SK-N-SH treated with all-trans-retinoic acid at 6 μM for 48 hours (cell line): ENCODE measurements around the gene SNAPIN.
"Not testable (repeated sequence)": the region's sequence is repeated elsewhere in the genome, so short reads cannot be mapped to it uniquely, and the experiment has no call there.

Source experiments
- ATAC-seq: fragments of 200-7000 bp; cut with Tn5 transposase; 3 replicates; pipeline ENCODE4 v1.9.1; 2020; ENCODE audit warnings: mild to moderate bottlenecking, moderate library complexity
- BACH2 ChIP-seq: fragments of 250-450 bp; sonication (Bioruptor Pico); IDR thresholded peaks from 2 replicates; pipeline ENCODE4 v1.9.0; 2021; ENCODE audit warnings: mild to moderate bottlenecking, borderline replicate concordance
- CSDC2 ChIP-seq: fragments of 250-450 bp; sonication (Bioruptor Pico); IDR thresholded peaks from 2 replicates; pipeline ENCODE4 v1.5.0; 2020; ENCODE audit warnings: mild to moderate bottlenecking, moderate library complexity
- CSRNP3 ChIP-seq: fragments of 250-450 bp; sonication (Bioruptor Pico); IDR thresholded peaks from 2 replicates; pipeline ENCODE4 v1.5.1; 2021; ENCODE audit warnings: mild to moderate bottlenecking, moderate library complexity
- ESRRG ChIP-seq: fragments of 250-450 bp; sonication (Bioruptor Pico); IDR thresholded peaks from 2 replicates; pipeline ENCODE4 v1.6.1; 2021; ENCODE audit warnings: mild to moderate bottlenecking
- OSR1 ChIP-seq: fragments of 250-450 bp; sonication (Bioruptor Pico); IDR thresholded peaks from 2 replicates; pipeline ENCODE4 v1.8.0; 2022; ENCODE audit warnings: moderate library complexity, mild to moderate bottlenecking, inconsistent platforms
- PATZ1 ChIP-seq: fragments of 250-450 bp; sonication (Bioruptor Pico); IDR thresholded peaks from 2 replicates; pipeline ENCODE4 v1.8.0; 2020; ENCODE audit warnings: mild to moderate bottlenecking, moderate library complexity, borderline replicate concordance
- POU6F1 ChIP-seq: fragments of 250-450 bp; sonication (Bioruptor Pico); IDR thresholded peaks from 2 replicates; pipeline ENCODE4 v1.8.0; 2021; ENCODE audit warnings: low read depth, mild to moderate bottlenecking, moderate library complexity, borderline replicate concordance
- PPARA ChIP-seq: fragments of 250-450 bp; sonication (Bioruptor Pico); IDR thresholded peaks from 2 replicates; pipeline ENCODE4 v1.5.0; 2020; ENCODE audit warnings: mild to moderate bottlenecking, borderline replicate concordance
- RARB ChIP-seq: fragments of 250-450 bp; sonication (Bioruptor Pico); IDR thresholded peaks from 2 replicates; pipeline ENCODE4 v1.8.0; 2021; ENCODE audit warnings: mild to moderate bottlenecking, moderate library complexity
- TOX ChIP-seq: fragments of 250-450 bp; sonication (Bioruptor Pico); IDR thresholded peaks from 2 replicates; pipeline ENCODE4 v1.8.0; 2021; ENCODE audit warnings: mild to moderate bottlenecking, moderate library complexity, borderline replicate concordance
- TSHZ2 ChIP-seq: fragments of 250-450 bp; sonication (Bioruptor Pico); IDR thresholded peaks from 2 replicates; pipeline ENCODE4 v1.5.0; 2020; ENCODE audit warnings: mild to moderate bottlenecking, moderate library complexity
- ZFP3 ChIP-seq: fragments of 250-450 bp; sonication (Bioruptor Pico); IDR thresholded peaks from 2 replicates; pipeline ENCODE4 v1.5.0; 2020; ENCODE audit warnings: mild to moderate bottlenecking, moderate library complexity
- ZFP30 ChIP-seq: fragments of 450-650 bp; formaldehyde crosslinking; IDR thresholded peaks from 2 replicates; pipeline ENCODE4 v1.5.0; 2022; ENCODE audit warnings: mild to moderate bottlenecking, moderate library complexity
- ZNF565 ChIP-seq: fragments of 450-650 bp; formaldehyde crosslinking; conservative IDR thresholded peaks from 2 replicates; pipeline ENCODE4 v1.5.0; 2020; ENCODE audit warnings: low read depth, mild to moderate bottlenecking, moderate library complexity
- ZNF70 ChIP-seq: fragments of 450-650 bp; formaldehyde crosslinking; IDR thresholded peaks from 2 replicates; pipeline ENCODE4 v1.5.0; 2020; ENCODE audit warnings: mild to moderate bottlenecking, moderate library complexity
- ZNF8 ChIP-seq: fragments of 450-650 bp; formaldehyde crosslinking; IDR thresholded peaks from 2 replicates; pipeline ENCODE4 v1.5.0; 2020; ENCODE audit warnings: mild to moderate bottlenecking, moderate library complexity
- TF ChIP-seq, protein P1 (sequence below): fragments of 250-450 bp; sonication (Bioruptor Pico); IDR thresholded peaks from 2 replicates; pipeline ENCODE4 v1.5.1; 2020; ENCODE audit warnings: low read depth, mild to moderate bottlenecking, moderate library complexity

SNAPIN gene

DNA sequence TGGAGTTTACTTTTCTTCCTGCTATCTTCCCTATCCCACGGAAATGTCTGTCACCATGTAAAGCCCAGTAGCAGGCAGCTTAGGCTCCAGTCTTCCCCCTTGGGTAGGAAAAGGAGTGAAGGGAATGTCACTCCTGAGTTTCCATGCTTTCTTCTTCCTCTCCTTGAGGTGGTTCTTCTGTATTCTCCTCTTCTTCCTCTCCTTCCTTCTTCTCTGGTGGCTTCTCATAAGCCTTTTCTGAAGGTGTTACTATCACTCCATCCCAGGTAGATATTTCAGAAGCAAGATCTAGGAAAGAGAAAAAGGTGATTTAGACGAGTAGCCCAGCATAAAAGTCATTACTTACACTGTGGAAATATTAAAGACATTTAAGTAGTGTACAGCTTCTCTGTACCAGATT lies 3.8 kb downstream of the SNAPIN start (continued):
- TF ChIP-seq, protein P1, sequence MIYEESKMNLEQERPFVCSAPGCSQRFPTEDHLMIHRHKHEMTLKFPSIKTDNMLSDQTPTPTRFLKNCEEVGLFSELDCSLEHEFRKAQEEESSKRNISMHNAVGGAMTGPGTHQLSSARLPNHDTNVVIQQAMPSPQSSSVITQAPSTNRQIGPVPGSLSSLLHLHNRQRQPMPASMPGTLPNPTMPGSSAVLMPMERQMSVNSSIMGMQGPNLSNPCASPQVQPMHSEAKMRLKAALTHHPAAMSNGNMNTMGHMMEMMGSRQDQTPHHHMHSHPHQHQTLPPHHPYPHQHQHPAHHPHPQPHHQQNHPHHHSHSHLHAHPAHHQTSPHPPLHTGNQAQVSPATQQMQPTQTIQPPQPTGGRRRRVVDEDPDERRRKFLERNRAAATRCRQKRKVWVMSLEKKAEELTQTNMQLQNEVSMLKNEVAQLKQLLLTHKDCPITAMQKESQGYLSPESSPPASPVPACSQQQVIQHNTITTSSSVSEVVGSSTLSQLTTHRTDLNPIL (CRISPR knock-in tag): no peak
- TF ChIP-seq PATZ1: no peak

DNA sequence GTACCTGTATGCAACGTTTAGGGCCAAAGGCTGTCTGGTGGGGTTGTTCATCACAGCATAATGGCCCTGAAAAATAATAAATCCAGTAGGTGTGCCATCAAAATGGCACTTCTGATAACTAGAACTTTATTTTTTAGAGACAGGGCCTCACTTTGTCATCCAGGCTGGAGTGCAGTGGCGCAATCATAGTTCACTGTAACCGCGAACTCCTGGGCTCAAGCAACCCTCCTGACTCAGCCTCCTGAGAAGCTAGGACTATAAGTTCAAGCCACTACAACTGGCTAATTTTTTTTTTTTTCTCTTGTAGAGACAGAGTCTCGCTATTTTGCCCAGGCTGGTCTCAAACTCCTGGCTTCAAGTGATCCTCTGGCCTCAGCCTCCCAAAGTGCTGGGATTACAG lies 4.7 kb downstream of the SNAPIN start:
- no peak for TF ChIP-seq TSHZ2 (CRISPR knock-in tag)
- TF ChIP-seq RARB (CRISPR knock-in tag): no peak
- ATAC-seq: no peak

DNA sequence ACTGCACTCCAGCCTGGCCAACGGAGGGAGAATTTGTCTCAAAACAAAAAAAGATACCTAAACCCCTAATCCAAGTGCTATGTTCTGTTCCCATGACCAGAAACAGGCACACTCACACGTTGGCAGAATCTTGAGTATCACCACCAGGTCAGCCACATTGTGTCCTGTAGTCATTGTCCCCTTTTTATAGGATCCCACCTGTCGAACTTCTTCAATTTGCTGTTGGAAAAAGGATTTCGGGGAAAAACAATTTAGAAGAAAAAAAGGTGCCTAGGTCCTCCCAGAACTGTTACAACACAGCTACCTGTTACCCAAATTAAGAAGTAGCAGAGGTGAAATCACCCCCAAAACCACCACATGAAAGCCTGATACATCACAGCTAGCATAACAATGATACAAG lies 8.9 kb downstream of the SNAPIN start:
- no peak for TF ChIP-seq PPARA
- no peak for ATAC-seq

GRCh38 chr1:153668672-153669071 lies 10.2 kb downstream of the SNAPIN start:
- ATAC-seq: not testable (repeated sequence)

DNA sequence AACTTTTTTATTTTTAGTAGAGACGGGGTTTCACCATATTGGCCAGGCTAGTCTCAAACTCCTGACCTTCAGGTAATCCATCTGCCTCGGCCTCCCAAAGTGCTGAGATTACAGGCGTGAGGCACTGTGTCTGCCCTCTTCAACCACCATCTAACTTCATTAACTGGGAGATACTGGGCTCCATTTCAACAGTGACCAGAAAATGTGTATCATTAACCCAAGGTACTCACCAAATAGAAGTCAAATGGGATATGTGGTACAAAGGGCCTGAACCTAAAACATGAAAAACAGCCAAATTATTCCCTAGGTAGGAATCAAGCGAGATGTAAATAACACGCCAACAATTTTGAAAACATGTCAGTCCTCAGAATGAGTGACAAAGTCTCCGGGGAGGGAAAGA lies 11.1 kb downstream of the SNAPIN start:
- TF ChIP-seq ZNF70 (CRISPR knock-in tag) (no peak), TSHZ2 (CRISPR knock-in tag) (no peak), ESRRG (no peak), BACH2 (CRISPR knock-in tag) (no peak), ZFP30 (CRISPR knock-in tag) (no peak), ZNF8 (CRISPR knock-in tag) (no peak)
- ATAC-seq: no peak

DNA sequence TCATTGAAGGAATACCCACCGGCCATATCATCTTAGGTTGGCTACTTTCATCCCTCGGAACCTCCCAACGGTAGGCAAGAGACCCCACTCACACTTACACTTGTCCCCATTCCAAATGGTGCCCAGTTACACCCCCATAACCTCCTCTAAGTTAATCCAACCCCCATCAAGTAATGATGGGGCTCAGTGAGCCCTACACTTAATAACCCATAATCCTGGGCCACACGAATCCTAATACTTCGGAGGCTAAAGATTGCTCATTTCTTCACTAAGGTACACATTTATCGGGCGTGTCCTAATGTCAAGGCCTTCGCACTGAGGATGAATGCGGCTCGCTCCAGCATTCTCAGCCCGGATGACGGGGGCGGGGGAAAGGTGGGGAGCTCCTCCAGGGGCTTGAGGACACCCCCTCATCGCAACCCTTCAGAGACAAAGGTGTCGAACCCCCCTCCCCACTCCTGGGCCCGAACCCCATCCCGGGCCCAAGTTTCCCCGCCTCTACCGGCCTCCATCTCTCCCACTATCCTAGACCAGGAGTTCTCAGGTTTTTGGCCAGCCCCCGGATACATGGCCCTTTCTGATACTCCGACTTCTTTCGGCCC lies 11.9 kb downstream of the SNAPIN start:
- ATAC-seq: peak; percentile 6
- TF ChIP-seq TOX (CRISPR knock-in tag): no peak
- TF ChIP-seq, protein P1 (CRISPR knock-in tag): no peak
- TF ChIP-seq POU6F1 (CRISPR knock-in tag): no peak
- no peak for TF ChIP-seq ZNF70 (CRISPR knock-in tag)
- TF ChIP-seq ZFP30 (CRISPR knock-in tag): no peak
- no peak for TF ChIP-seq ZNF565
- TF ChIP-seq ZFP3: no peak
- no peak for TF ChIP-seq PATZ1
- no peak for TF ChIP-seq RARB (CRISPR knock-in tag)
- no peak for TF ChIP-seq CSDC2 (CRISPR knock-in tag)
- no peak for TF ChIP-seq OSR1 (CRISPR knock-in tag)
- no peak for TF ChIP-seq CSRNP3 (CRISPR knock-in tag)
